ENCODE data around the gene MAP2K2. TPM values are rescaled to one million over a fixed set of nuclear protein-coding genes. Genes with fewer than 3 reads are reported as not detected.

Gene MAP2K2
- total RNA-seq, 2 donors from 2014 or later: 191 TPM

GRCh38 chr19:4154571-4155312, 30.8 kb upstream of the MAP2K2 start:
- Mint-ChIP-seq H3K27me3 (ENCODE audit: insufficient read depth) (peaks cover 24% of the 10 kb centered on the region), H3K4me3 (no peak overlapping the region), H3K27ac (no peak overlapping the region), H3K4me1 (no peaks in the 10 kb centered on the region), H3K9me3 (no peaks in the 10 kb centered on the region), H3K36me3 (ENCODE audit: low read depth) (no peaks in the 10 kb centered on the region)
- H3K27me3 ChIP-seq (ENCODE audit: control insufficient read depth, insufficient read depth, low read length, poor library complexity, severe bottlenecking): no peaks in the 10 kb centered on the region
- H3K9ac ChIP-seq (ENCODE audit: extremely low read depth, low read length, poor library complexity, severe bottlenecking): no peak overlapping the region
- 81 to 87% methylated on average over 17 to 21 of the region's 21 CpGs for WGBS, 2 experiments (ENCODE audit: insufficient coverage in 1 of 2, insufficient read length in 1 of 2)
- no peaks in the 10 kb centered on the region for H3K4me1 ChIP-seq (ENCODE audit: control insufficient read depth, insufficient read depth, low read length)
- DNase-seq: no peak
- TF ChIP-seq CTCF (conservative IDR thresholded peaks at IDR 0.05): no peak
- H3K9me3 ChIP-seq (ENCODE audit: control insufficient read depth, low read length): no peaks in the 10 kb centered on the region
- H3K27ac ChIP-seq (ENCODE audit: low read depth, low read length): no peak overlapping the region
- no peaks in the 10 kb centered on the region for H3K36me3 ChIP-seq (ENCODE audit: control insufficient read depth, insufficient read depth, low read length)
- no peak overlapping the region for H3K4me3 ChIP-seq (ENCODE audit: low read length)

- no peak for TF ChIP-seq CTCF (conservative IDR thresholded peaks at IDR 0.05)
- Mint-ChIP-seq H3K27ac (no peak overlapping the region), H3K4me1 (no peaks in the 10 kb centered on the region), H3K36me3 (ENCODE audit: low read depth) (no peaks in the 10 kb centered on the region), H3K9me3 (no peaks in the 10 kb centered on the region), H3K4me3 (no peak overlapping the region), H3K27me3 (ENCODE audit: insufficient read depth) (peaks cover 34% of the 10 kb centered on the region)
- no peaks in the 10 kb centered on the region for H3K27me3 ChIP-seq (ENCODE audit: control insufficient read depth, insufficient read depth, low read length, poor library complexity, severe bottlenecking)
- H3K4me3 ChIP-seq (ENCODE audit: low read length): no peak overlapping the region
- no peaks in the 10 kb centered on the region for H3K36me3 ChIP-seq (ENCODE audit: control insufficient read depth, insufficient read depth, low read length)
- H3K4me1 ChIP-seq (ENCODE audit: control insufficient read depth, insufficient read depth, low read length): no peaks in the 10 kb centered on the region
- H3K27ac ChIP-seq (ENCODE audit: low read depth, low read length): no peak overlapping the region
- DNase-seq: no peak
- no peaks in the 10 kb centered on the region for H3K9me3 ChIP-seq (ENCODE audit: control insufficient read depth, low read length)
- WGBS, 2 experiments (ENCODE audit: insufficient coverage in 1 of 2, insufficient read length in 1 of 2): 95 to 98% methylated on average over 7 to 10 of the region's 10 CpGs
- no peak overlapping the region for H3K9ac ChIP-seq (ENCODE audit: extremely low read depth, low read length, poor library complexity, severe bottlenecking)
These were observed 28.5 kb upstream of the MAP2K2 start for GRCh38 chr19:4152241-4152998.

- no peak overlapping the region for H3K4me3 ChIP-seq (ENCODE audit: low read length)
- H3K9ac ChIP-seq (ENCODE audit: extremely low read depth, low read length, poor library complexity, severe bottlenecking): no peak overlapping the region
- Mint-ChIP-seq H3K9me3 (no peaks in the 10 kb centered on the region), H3K27me3 (ENCODE audit: insufficient read depth) (peaks cover 38% of the 10 kb centered on the region), H3K27ac (no peak overlapping the region), H3K4me3 (no peak overlapping the region), H3K4me1 (no peaks in the 10 kb centered on the region), H3K36me3 (ENCODE audit: low read depth) (no peaks in the 10 kb centered on the region)
- no peaks in the 10 kb centered on the region for H3K4me1 ChIP-seq (ENCODE audit: control insufficient read depth, insufficient read depth, low read length)
- WGBS, 2 experiments (ENCODE audit: insufficient coverage in 1 of 2, insufficient read length in 1 of 2): 78 to 87% methylated on average over 3 to 6 of the region's 6 CpGs
- DNase-seq: no peak
- no peak for TF ChIP-seq CTCF (conservative IDR thresholded peaks at IDR 0.05)
- no peaks in the 10 kb centered on the region for H3K27me3 ChIP-seq (ENCODE audit: control insufficient read depth, insufficient read depth, low read length, poor library complexity, severe bottlenecking)
- H3K27ac ChIP-seq (ENCODE audit: low read depth, low read length): no peak overlapping the region
- H3K9me3 ChIP-seq (ENCODE audit: control insufficient read depth, low read length): no peaks in the 10 kb centered on the region
- H3K36me3 ChIP-seq (ENCODE audit: control insufficient read depth, insufficient read depth, low read length): no peaks in the 10 kb centered on the region
These were observed 27.7 kb upstream of the MAP2K2 start for GRCh38 chr19:4151623-4152022.
